ENCODE data around the gene CHD3. TPM values are rescaled to one million over a fixed set of nuclear protein-coding genes. Genes with fewer than 3 reads are reported as not detected.

Gene CHD3
- total and polyA plus RNA-seq, 2 experiments from 2014 or later, result 2.9 to 9.7 TPM

- H3K27ac Mint-ChIP-seq, result no peak overlapping the region
- no peak overlapping the region for H3K27ac ChIP-seq (ENCODE audit: low read depth)
These were observed 27.7 kb downstream of the CHD3 start for GRCh38 chr17:7916385-7916682.

More at GRCh38 chr17:7916385-7916682, 27.7 kb downstream of the CHD3 start:
- peaks cover 4% of the 10 kb centered on the region; the same call in 1 of the 2 replicates for H3F3A ChIP-seq (replicated peaks; ENCODE audit: low read depth)
- H2AFZ ChIP-seq, result peak overlapping the region; percentile 91
- H3K36me3 ChIP-seq (ENCODE audit: insufficient read depth), result no peaks in the 10 kb centered on the region
- TF ChIP-seq, protein P1, sequence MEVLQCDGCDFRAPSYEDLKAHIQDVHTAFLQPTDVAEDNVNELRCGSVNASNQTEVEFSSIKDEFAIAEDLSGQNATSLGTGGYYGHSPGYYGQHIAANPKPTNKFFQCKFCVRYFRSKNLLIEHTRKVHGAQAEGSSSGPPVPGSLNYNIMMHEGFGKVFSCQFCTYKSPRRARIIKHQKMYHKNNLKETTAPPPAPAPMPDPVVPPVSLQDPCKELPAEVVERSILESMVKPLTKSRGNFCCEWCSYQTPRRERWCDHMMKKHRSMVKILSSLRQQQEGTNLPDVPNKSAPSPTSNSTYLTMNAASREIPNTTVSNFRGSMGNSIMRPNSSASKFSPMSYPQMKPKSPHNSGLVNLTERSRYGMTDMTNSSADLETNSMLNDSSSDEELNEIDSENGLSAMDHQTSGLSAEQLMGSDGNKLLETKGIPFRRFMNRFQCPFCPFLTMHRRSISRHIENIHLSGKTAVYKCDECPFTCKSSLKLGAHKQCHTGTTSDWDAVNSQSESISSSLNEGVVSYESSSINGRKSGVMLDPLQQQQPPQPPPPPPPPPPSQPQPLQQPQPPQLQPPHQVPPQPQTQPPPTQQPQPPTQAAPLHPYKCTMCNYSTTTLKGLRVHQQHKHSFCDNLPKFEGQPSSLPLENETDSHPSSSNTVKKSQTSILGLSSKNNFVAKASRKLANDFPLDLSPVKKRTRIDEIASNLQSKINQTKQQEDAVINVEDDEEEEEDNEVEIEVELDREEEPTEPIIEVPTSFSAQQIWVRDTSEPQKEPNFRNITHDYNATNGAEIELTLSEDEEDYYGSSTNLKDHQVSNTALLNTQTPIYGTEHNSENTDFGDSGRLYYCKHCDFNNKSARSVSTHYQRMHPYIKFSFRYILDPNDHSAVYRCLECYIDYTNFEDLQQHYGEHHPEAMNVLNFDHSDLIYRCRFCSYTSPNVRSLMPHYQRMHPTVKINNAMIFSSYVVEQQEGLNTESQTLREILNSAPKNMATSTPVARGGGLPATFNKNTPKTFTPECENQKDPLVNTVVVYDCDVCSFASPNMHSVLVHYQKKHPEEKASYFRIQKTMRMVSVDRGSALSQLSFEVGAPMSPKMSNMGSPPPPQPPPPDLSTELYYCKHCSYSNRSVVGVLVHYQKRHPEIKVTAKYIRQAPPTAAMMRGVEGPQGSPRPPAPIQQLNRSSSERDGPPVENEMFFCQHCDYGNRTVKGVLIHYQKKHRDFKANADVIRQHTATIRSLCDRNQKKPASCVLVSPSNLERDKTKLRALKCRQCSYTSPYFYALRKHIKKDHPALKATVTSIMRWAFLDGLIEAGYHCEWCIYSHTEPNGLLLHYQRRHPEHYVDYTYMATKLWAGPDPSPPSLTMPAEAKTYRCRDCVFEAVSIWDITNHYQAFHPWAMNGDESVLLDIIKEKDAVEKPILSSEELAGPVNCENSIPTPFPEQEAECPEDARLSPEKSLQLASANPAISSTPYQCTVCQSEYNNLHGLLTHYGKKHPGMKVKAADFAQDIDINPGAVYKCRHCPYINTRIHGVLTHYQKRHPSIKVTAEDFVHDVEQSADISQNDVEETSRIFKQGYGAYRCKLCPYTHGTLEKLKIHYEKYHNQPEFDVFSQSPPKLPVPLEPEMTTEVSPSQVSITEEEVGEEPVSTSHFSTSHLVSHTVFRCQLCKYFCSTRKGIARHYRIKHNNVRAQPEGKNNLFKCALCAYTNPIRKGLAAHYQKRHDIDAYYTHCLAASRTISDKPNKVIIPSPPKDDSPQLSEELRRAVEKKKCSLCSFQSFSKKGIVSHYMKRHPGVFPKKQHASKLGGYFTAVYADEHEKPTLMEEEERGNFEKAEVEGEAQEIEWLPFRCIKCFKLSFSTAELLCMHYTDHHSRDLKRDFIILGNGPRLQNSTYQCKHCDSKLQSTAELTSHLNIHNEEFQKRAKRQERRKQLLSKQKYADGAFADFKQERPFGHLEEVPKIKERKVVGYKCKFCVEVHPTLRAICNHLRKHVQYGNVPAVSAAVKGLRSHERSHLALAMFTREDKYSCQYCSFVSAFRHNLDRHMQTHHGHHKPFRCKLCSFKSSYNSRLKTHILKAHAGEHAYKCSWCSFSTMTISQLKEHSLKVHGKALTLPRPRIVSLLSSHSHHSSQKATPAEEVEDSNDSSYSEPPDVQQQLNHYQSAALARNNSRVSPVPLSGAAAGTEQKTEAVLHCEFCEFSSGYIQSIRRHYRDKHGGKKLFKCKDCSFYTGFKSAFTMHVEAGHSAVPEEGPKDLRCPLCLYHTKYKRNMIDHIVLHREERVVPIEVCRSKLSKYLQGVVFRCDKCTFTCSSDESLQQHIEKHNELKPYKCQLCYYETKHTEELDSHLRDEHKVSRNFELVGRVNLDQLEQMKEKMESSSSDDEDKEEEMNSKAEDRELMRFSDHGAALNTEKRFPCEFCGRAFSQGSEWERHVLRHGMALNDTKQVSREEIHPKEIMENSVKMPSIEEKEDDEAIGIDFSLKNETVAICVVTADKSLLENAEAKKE (CRISPR knock-in tag; IDR thresholded peaks at IDR 0.05), result no peak
- peak; percentile 47 for TF ChIP-seq EZH2 (IDR thresholded peaks at IDR 0.05; ENCODE audit: low read depth, unreplicated experiment)
- Mint-ChIP-seq H3K36me3 (ENCODE audit: low read depth) (no peaks in the 10 kb centered on the region), H3K27me3 (ENCODE audit: insufficient read depth, low read depth, poor library complexity) (peaks cover 45% of the 10 kb centered on the region), H3K4me3 (peak overlapping the region; percentile 62), H3K9me3 (peaks cover 11% of the 10 kb centered on the region), H3K4me1 (peaks cover 12% of the 10 kb centered on the region)
- no peaks in the 10 kb centered on the region for H3K79me2 ChIP-seq (replicated peaks; ENCODE audit: insufficient read depth)
- H3K9me2 ChIP-seq (ENCODE audit: insufficient read depth), result no peaks in the 10 kb centered on the region
- no peaks in the 10 kb centered on the region for H3K4me1 ChIP-seq (ENCODE audit: insufficient read depth)
- ATAC-seq, result no peak
- no peaks in the 10 kb centered on the region; the same call in 1 of the 2 replicates for H4K20me1 ChIP-seq (replicated peaks; ENCODE audit: insufficient read depth)
- DNase-seq (ENCODE audit: low spot score), result no peak
- peak overlapping the region; percentile 75 for H3K4me2 ChIP-seq
- peaks cover 66% of the 10 kb centered on the region for H3K27me3 ChIP-seq (ENCODE audit: insufficient read depth)
- peak overlapping the region; percentile 57 for H3K4me3 ChIP-seq

All from GM23338 (cell line).